ENCODE results near the gene SHISA7. TPM values are rescaled to one million over a fixed set of nuclear protein-coding genes. Genes with fewer than 3 reads are reported as not detected.

Gene SHISA7
- total and polyA plus RNA-seq, 4 donors, result 1.6 TPM; not detected in 3

GRCh38 chr19:55419624-55420236, 23.4 kb downstream of the SHISA7 start:
- no peaks in the 10 kb centered on the region for H3K27me3 ChIP-seq (ENCODE audit: control insufficient read depth in 4 of 4, insufficient read depth in 4 of 4, low read length in 3 of 4)
- H3K4me3 ChIP-seq (ENCODE audit: low read depth in 1 of 3, low read length in 3 of 3), result no peak overlapping the region
- DNase-seq (ENCODE audit: low spot score), result no peak
- WGBS, result 77% methylated on average over 5 of the region's 5 CpGs
- no peaks in the 10 kb centered on the region for H3K36me3 ChIP-seq (ENCODE audit: control insufficient read depth in 4 of 4, insufficient read depth in 3 of 4, low read depth in 1 of 4, low read length in 3 of 4)
- no peaks in the 10 kb centered on the region for H3K9me3 ChIP-seq (ENCODE audit: control insufficient read depth in 4 of 4, low read length in 3 of 4)
- H3K4me1 ChIP-seq (ENCODE audit: control insufficient read depth in 4 of 4, insufficient read depth in 4 of 4, low read length in 3 of 4), result no peaks in the 10 kb centered on the region
- no peak overlapping the region for H3K27ac ChIP-seq (ENCODE audit: low read depth in 1 of 2, low read length in 2 of 2)
- TF ChIP-seq NR2F2 (IDR thresholded peaks at IDR 0.05) (no peak), MAX (IDR thresholded peaks at IDR 0.05) (no peak), JUND (IDR thresholded peaks at IDR 0.05) (no peak), RXRA (IDR thresholded peaks at IDR 0.05) (no peak), TAF1 (conservative IDR thresholded peaks at IDR 0.05) (no peak), REST (IDR thresholded peaks at IDR 0.05) (no peak), ATF3 (IDR thresholded peaks at IDR 0.05) (no peak), HNF4G (IDR thresholded peaks at IDR 0.05) (no peak), EGR1 (IDR thresholded peaks at IDR 0.05; ENCODE audit: low read depth in 2 of 2) (no peak), RAD21 (IDR thresholded peaks at IDR 0.05) (no peak), FOXA2 (IDR thresholded peaks at IDR 0.05) (no peak), YY1 (IDR thresholded peaks at IDR 0.05) (no peak), GABPA (IDR thresholded peaks at IDR 0.05 in 1 of 2, conservative IDR thresholded peaks at IDR 0.05 in 1 of 2) (no peak), SP1 (IDR thresholded peaks at IDR 0.05) (no peak), ZBTB33 (IDR thresholded peaks at IDR 0.05) (no peak), CTCF (IDR thresholded peaks at IDR 0.05; ENCODE audit: low read depth, low read length, missing input control) (no peak), HNF4A (conservative IDR thresholded peaks at IDR 0.05) (no peak)
- H3K9ac ChIP-seq (ENCODE audit: low read depth in 1 of 2, low read length in 2 of 2), result no peak overlapping the region
